GM18873 (cell line): Measurements from ENCODE around the gene RAD50.

Source experiments
- ATAC-seq: cut with Tn5 transposase; IDR thresholded peaks from one replicate; pipeline ENCODE4 v1.9.1; 2021; ENCODE audit warnings: mild to moderate bottlenecking, moderate library complexity, moderate number of reproducible peaks; ENCODE audit not compliant: unreplicated experiment, low FRiP score

Gene RAD50

GRCh38 chr5:132658381-132659302 is 101.9 kb downstream of the RAD50 start:
- ATAC-seq = no peak

- no peak for ATAC-seq
Measured at GRCh38 chr5:132659598-132660493, 103.1 kb downstream of the RAD50 start.

- no peak for ATAC-seq
Measured at GRCh38 chr5:132661231-132662003, 104.6 kb downstream of the RAD50 start.

- no peak for ATAC-seq
Measured at GRCh38 chr5:132662004-132662401, 105.2 kb downstream of the RAD50 start.

DNA sequence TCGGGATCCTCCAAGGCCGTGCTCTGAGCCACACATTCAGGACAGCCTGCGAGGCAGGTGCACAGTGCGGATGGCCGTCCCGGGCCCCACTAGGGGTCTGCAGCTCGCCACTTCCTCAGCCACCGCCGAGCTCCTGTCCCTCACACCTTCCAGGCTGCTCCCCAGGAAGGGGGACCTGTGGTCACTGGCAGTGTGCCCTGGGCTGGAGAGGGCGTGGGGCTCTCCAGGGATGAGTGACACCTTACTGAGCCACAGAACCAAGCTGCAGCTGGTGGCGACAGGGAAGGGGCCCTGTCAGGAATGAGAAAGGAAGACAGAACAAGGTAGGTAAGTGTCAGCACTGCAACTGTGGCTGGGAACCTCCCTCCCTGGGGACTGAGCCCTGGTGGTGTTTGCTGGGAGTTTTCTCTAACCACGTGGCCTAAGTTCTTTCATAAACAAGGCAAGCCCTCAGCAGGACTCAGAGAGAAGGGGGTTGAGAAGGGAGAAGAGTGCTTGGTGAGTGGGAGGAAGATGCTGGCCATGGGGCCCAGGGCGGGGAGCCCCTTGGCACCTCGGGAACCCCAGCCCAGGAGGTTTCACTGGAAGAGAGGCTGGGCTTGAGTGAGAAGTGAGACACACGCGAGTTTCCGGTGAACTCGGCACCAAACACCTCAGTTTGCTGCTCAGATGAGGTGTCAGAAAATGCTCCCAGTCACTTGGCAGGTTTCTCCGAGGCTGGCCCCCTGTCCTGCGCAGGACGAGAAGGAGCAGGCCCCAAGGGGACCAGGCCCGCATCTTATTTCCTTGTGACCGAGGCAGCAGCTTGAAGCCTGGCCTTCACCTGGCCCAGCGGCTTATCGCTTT is 106.4 kb downstream of the RAD50 start:
- ATAC-seq = peak; percentile 54

- peak; percentile 45 for ATAC-seq
Measured at GRCh38 chr5:132663771-132664695, 107.3 kb downstream of the RAD50 start.

- no peak for ATAC-seq
Measured at GRCh38 chr5:132664696-132665209, 108.0 kb downstream of the RAD50 start.

- no peak for ATAC-seq
Measured at GRCh38 chr5:132665574-132666080, 108.8 kb downstream of the RAD50 start.

- ATAC-seq = no peak
Measured at GRCh38 chr5:132666310-132667123, 109.7 kb downstream of the RAD50 start.

GRCh38 chr5:132667309-132667708 is 110.5 kb downstream of the RAD50 start:
- ATAC-seq = no peak

DNA sequence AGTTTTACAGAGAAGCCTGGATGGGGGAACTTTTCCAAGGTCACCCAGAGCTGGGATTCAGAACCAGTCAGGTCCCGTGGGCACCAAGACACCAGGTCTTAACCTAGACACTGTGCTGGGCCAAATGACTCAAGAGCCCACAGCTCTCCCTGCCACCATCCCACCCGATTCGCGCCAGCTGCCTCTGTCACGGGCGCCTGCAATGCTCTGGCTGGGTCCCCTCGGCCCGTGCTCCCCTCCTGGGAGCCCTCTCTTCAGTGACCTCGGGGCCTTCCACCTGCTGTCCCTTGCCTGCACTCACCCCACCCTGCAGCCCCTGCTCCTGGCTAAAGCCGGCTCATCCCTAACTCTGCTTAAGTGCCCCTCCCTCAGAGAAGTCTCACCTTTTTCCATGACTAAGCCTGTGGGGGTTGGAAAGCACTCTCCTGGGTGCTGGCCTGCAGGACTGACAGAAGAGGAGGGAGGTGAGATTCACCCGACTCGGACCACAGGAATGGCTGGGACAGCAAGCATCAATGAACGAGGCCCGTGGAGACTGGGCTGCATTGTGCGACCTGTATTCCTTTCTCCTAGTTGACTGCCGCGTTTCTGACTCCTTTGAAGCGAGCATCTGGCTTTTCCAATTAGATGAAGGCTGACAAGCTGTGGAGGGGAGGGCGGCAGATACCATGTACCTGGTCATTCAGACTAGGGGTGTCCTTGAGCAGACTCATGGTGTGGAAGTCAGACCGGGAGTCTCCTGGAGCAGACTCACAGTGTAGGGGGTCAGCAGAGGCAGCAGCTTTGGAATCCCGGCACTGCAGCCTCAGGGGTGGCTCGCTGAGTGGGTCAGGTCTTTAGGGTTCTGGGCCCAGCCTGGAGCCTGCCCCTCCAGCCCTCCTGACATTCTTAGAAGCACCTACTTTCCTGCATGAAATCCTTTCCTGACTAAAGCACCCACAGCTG is 111.3 kb downstream of the RAD50 start:
- no peak for ATAC-seq

- no peak for ATAC-seq
Measured at GRCh38 chr5:132668706-132669454, 112.1 kb downstream of the RAD50 start.

DNA sequence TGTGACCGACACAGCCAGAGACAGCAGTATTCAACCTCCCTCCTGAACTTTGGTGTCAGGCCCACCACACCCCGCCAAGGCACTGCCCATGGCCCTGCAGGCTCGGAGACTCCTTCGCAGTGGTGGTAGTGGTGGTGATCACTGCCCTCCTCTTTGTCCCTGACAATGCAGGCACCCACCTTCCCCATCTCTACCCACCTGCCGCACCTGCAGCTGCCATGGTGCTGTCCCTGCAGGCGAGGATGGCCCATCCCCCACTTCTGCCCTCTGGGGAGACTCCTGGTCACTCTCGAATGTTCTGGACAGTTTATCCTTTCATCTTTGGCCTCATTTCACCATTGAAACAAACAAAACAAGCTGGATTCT is 112.7 kb downstream of the RAD50 start:
- no peak for ATAC-seq

DNA sequence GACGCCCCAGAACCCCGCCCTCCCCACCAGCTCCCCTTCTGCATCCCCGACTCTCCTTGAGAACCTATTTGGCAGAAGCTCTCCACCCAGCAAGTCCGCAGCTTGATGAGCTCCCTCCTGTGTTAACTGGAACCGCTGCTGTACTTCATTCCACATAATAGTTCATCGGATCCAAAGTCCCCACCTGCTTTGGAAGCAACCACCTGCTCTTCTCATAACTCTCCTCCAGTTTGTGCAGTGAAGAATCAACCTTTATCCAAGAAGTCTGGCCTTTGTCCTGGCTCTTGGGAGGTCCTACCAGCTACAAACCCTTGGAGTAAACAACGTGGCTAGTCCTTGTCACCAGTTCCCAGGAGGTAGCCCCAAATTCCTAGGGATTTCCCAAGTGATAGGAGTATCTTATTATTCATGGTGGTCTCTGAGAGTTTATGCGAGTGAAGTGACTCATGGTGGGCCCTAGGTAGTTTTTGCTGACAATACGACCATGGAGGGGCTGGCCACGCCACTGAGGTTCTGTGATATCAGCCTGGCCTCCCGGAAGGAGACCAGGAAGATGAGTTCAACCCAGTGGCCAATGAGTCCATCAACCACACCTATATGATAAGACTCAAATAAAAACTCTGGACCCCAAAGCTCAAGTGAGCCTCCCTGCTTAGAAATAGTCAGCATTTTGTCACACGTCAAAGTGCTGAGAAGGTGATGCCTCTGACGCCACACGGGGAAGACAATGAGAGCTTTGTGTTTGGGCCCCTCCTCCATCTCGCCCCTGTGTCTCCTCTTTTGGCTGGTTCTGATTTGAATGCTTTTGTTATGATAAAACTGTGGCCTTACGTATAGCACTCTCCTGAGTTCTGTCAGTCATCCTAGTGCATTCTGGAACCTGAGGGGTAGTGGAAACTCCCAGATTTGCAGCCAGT is 113.4 kb downstream of the RAD50 start:
- no peak for ATAC-seq

DNA sequence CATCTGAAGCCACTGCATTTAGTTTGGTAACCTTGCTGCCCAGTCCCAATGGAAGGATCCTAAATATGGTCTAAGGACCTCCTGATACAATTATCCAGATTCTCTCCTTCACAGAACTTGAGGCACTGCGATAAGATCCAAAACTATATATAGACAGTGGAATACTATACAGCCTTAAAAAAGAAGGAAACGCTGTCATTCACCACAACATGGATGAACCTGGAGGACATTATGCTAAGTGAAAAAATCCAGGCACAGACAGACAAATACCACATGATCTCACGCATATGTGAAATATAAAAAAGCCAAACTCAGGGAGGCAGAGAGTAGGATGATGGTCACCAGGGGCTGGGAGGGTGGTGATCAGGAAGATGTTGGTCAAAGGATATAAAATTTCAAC is 114.2 kb downstream of the RAD50 start:
- no peak for ATAC-seq
